ENCODE data around the gene AQP5. TPM values are rescaled to one million over a fixed set of nuclear protein-coding genes. Genes with fewer than 3 reads are reported as not detected.

Gene AQP5
- total and polyA plus RNA-seq, 4 donors = 0.08 to 1.2 TPM; not detected in 2

DNA sequence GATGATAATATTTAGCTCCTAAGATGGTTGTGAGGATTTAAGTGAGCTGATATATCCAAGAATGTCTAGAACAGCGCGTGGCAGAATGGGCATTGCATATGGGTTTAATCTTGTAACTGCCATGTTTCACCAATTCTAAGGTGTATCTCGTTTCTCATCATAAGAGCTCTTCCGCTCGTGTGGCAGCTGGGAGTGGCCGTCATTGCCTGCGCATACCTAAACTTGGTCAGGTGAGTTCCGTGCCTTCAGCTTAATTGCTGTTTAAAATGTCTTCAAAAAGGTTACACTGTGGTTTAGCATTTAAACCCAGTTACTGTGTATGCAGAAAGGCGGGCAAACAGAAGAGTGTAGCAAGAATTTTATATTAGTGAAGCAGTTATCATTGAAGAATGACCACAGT is 15.6 kb upstream of the AQP5 start:
- no peak for DNase-seq
- intact Hi-C loops (cut with DNase I) = no loop called here

DNA sequence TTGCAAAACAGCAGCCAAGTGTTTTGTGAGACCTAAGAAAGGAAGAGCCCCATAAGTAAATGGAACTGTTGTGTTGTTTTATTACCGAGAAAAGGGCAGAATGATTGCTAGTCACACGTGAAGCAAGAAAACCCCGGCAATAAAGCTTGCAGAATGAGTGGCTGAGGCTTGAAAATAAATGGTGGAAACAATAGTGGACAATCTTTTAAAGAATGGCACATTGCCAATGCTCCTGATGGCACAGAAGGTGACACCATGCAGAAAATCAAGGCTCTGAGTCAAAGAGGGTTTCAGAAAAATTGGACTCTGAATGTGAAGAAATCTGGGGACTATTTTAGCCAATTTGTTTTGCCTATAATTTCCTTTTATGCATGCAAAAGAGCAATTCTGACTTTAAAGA is 15.2 kb upstream of the AQP5 start:
- no peak overlapping the region for H3K4me3 ChIP-seq (ENCODE audit: low read length in 2 of 2)
- ATAC-seq (ENCODE audit: low FRiP score) = no peak
- H3K36me3 ChIP-seq (ENCODE audit: control insufficient read depth in 1 of 2, insufficient read depth in 2 of 2, low read length in 1 of 2) = no peaks in the 10 kb centered on the region
- H3K27ac ChIP-seq (ENCODE audit: low read depth in 1 of 2, low read length in 2 of 2) = no peak overlapping the region
- intact Hi-C loops (cut with DNase I) = no loop called here
- no peaks in the 10 kb centered on the region for H3K4me1 ChIP-seq (ENCODE audit: control insufficient read depth in 1 of 2, insufficient read depth in 2 of 2, low read length in 2 of 2)
- no peaks in the 10 kb centered on the region for H3K9me3 ChIP-seq (ENCODE audit: control insufficient read depth, low read length)
- 92 to 93% methylated on average over 3 of the region's 3 CpGs for WGBS, 2 donors
- H3K27me3 ChIP-seq (ENCODE audit: control insufficient read depth in 1 of 2, insufficient read depth in 2 of 2, low read length in 1 of 2) = no peaks in the 10 kb centered on the region
- no peak for DNase-seq

More for the DNA sequence above, 15.6 kb upstream of the AQP5 start:
- Histone ChIP-seq H3K9me3 (ENCODE audit: control insufficient read depth, low read length) (no peaks in the 10 kb centered on the region), H3K27me3 (ENCODE audit: control insufficient read depth in 1 of 2, insufficient read depth in 2 of 2, low read length in 1 of 2) (no peaks in the 10 kb centered on the region), H3K36me3 (ENCODE audit: control insufficient read depth in 1 of 2, insufficient read depth in 2 of 2, low read length in 1 of 2) (no peaks in the 10 kb centered on the region), H3K4me3 (ENCODE audit: low read length in 2 of 2) (no peak overlapping the region), H3K4me1 (ENCODE audit: control insufficient read depth in 1 of 2, insufficient read depth in 2 of 2, low read length in 2 of 2) (no peaks in the 10 kb centered on the region), H3K27ac (ENCODE audit: low read depth in 1 of 2, low read length in 2 of 2) (no peak overlapping the region)
- no peak for ATAC-seq (ENCODE audit: low FRiP score)
- 92 to 95% methylated on average over 9 of the region's 9 CpGs for WGBS, 2 donors

DNA sequence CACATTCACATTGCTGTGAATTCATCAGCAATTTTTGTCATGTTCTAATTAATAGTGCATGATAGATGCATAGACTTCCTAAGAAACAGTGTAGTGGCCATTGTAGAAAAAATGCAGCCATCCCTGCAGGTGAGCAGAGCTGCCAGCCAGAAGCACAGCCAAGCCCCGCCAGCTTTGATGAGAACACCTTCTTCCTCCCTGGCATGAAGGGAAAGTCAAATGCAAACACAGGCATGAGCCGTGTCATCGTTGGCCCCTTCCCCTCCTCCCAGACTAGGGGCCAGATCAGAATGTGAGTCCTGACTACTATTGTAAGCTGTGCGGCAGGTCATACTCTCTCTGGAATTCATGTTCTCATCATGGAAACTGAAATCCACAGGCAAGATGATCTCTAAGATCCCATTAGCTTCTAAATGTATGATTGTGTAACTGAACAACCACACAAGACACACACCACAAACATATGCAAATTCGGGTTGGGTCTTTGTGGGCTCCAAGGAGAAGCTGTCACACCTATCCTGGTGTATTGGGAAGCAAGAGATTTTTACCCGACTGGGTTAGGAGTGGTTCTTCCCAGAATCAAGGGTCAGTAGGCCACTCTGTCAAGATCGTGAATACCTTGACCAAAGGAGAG is 14.0 kb upstream of the AQP5 start:
- DNase-seq = no peak
- Histone ChIP-seq H3K4me3 (ENCODE audit: low read length in 2 of 2) (no peak overlapping the region), H3K27ac (ENCODE audit: low read depth in 1 of 2, low read length in 2 of 2) (no peak overlapping the region), H3K27me3 (ENCODE audit: control insufficient read depth in 1 of 2, insufficient read depth in 2 of 2, low read length in 1 of 2) (no peaks in the 10 kb centered on the region), H3K9me3 (ENCODE audit: control insufficient read depth, low read length) (no peaks in the 10 kb centered on the region), H3K4me1 (ENCODE audit: control insufficient read depth in 1 of 2, insufficient read depth in 2 of 2, low read length in 2 of 2) (no peaks in the 10 kb centered on the region), H3K36me3 (ENCODE audit: control insufficient read depth in 1 of 2, insufficient read depth in 2 of 2, low read length in 1 of 2) (no peaks in the 10 kb centered on the region)
- WGBS, 2 donors = 84 to 88% methylated on average over 7 of the region's 7 CpGs
- intact Hi-C loops (cut with DNase I) = no loop called here
- no peak for ATAC-seq (ENCODE audit: low FRiP score)

DNA sequence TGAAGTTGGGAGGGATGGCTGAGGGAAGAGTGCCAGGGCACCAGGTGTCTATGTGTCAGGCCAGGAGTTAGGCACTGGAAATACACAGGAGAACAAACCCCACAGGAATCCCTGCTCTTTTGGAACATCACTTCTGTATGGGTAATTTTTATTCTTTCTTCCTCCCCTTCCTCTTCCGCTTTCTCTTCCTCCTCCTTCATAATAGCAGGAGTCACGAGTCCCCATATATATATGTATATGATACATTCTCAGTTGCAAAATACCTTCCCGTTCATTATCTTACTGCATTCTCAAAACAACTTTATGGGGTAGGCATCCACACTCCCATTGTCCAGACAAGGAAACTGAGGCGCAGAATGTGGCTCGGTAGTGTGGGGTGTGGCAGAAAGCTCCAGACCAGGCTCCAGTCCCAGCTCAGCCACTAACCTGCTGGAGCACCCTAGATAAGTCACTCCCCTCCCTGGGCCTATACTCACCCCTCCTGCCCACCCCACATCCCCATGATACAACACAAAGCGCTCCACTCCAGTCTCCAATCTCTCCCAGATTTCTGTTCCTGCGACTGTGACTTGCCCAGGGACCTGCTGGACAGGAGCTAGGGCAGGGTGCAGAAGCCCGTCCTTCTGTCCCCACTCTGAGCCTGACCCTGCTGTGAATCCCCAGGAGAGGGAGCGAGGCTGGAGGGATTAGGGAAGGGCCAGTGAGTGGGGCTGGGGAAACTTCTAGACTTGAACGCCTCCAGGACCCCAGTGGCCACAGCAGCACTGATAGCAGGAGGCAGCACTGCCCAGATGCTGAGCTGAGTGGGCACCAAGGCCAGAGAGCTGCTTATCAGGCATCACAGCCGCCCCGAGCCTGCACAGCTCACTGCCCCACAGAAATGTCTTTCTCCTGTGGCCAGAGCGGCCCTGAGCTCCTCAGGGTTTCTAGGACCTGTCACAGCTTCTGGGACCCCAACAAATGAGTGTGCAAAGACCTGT is 12.5 kb upstream of the AQP5 start:
- ATAC-seq (ENCODE audit: low FRiP score) (no peak), DNase-seq (peak in 1 of 2 donors; percentile 71)
- Histone ChIP-seq H3K4me3 (ENCODE audit: low read length in 2 of 2) (no peak overlapping the region), H3K27ac (ENCODE audit: low read depth in 1 of 2, low read length in 2 of 2) (no peak overlapping the region), H3K9me3 (ENCODE audit: control insufficient read depth, low read length) (no peaks in the 10 kb centered on the region), H3K36me3 (ENCODE audit: control insufficient read depth in 1 of 2, insufficient read depth in 2 of 2, low read length in 1 of 2) (no peaks in the 10 kb centered on the region), H3K4me1 (ENCODE audit: control insufficient read depth in 1 of 2, insufficient read depth in 2 of 2, low read length in 2 of 2) (no peaks in the 10 kb centered on the region), H3K27me3 (ENCODE audit: control insufficient read depth in 1 of 2, insufficient read depth in 2 of 2, low read length in 1 of 2) (no peaks in the 10 kb centered on the region)
- WGBS, 2 donors = 87 to 91% methylated on average over 13 of the region's 13 CpGs
- intact Hi-C loops (cut with DNase I) = no loop called here

DNA sequence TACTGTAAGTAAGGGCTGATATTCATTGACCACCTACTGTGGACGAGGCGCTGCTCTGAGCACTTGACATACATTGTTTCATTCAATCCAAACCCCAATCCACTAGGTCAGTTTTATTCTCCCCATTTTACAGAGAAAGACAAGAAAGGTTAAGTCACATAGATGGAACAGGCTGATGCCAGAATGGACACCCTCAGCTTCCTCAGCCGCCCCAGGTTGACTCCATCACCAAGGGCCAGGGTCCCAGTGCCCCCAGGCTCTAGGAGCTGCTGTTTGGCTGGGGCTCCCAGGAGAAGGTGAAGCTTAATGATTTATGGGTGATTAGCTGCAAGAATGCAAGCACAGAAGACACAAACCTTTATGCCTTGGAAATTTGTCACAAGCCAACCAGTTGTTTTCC is 11.8 kb upstream of the AQP5 start:
- H3K9me3 ChIP-seq (ENCODE audit: control insufficient read depth, low read length) = no peaks in the 10 kb centered on the region
- intact Hi-C loops (cut with DNase I) = no loop called here

DNA sequence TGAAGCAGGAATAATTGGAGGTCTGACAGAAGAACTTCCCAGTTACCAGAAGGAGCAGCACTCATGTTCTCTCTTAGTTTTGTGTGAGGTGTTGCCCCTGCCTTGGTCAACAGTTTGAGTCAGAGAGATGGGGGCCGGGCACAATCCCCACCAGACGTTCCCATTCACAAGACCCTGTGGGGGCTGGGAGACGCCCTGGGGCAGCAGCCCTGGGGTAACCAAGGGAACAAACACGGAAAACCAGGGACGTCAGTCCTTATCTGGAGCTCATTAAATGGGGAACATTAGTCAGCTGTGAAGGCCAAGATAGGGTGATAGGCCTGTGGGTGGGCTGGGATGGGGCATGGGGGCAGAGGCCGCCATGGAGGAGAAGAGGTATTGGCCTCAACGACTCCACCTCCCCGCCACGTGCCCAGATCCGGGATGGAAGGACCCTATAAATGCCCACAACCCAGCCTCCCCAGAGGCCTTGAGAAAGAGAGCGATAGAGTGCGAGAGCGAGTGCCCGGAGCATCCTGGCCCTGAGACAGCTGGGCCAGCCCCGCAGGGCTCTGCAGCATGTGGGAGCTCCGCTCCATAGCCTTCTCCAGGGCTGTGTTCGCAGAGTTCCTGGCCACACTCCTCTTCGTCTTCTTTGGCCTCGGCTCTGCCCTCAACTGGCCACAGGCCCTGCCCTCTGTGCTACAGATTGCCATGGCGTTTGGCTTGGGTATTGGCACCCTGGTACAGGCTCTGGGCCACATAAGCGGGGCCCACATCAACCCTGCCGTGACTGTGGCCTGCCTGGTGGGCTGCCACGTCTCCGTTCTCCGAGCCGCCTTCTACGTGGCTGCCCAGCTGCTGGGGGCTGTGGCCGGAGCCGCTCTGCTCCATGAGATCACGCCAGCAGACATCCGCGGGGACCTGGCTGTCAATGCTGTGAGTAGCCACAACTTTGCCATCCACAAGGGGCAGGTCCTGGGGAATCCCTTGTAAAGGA is 11.1 kb upstream of the AQP5 start, which contains the start of gene AQP2:
Gene AQP2 (plus strand): TSS at position 465 of the 979 bp plus-strand sequence. CDS start 94 bp downstream, at position 559.
- Histone ChIP-seq H3K9me3 (ENCODE audit: control insufficient read depth, low read length) (no peaks in the 10 kb centered on the region), H3K4me1 (ENCODE audit: control insufficient read depth in 1 of 2, insufficient read depth in 2 of 2, low read length in 2 of 2) (no peaks in the 10 kb centered on the region), H3K27ac (ENCODE audit: low read depth in 1 of 2, low read length in 2 of 2) (no peak within 1 kb of the TSS), H3K27me3 (ENCODE audit: control insufficient read depth in 1 of 2, insufficient read depth in 2 of 2, low read length in 1 of 2) (no peaks in the 10 kb centered on the region), H3K4me3 (ENCODE audit: low read length in 2 of 2) (no peak within 1 kb of the TSS), H3K36me3 (ENCODE audit: control insufficient read depth in 1 of 2, insufficient read depth in 2 of 2, low read length in 1 of 2) (no peaks in the 10 kb centered on the region)
- intact Hi-C loops (cut with DNase I) = no loop called here
- no peak for ATAC-seq (ENCODE audit: low FRiP score)
- peak in 1 of 2 donors; percentile 55 for DNase-seq
- WGBS, 2 donors = 88 to 89% methylated on average over 32 of the region's 32 CpGs

More for the DNA sequence above, 11.8 kb upstream of the AQP5 start:
- Histone ChIP-seq H3K4me1 (ENCODE audit: control insufficient read depth in 1 of 2, insufficient read depth in 2 of 2, low read length in 2 of 2) (no peaks in the 10 kb centered on the region), H3K27me3 (ENCODE audit: control insufficient read depth in 1 of 2, insufficient read depth in 2 of 2, low read length in 1 of 2) (no peaks in the 10 kb centered on the region), H3K27ac (ENCODE audit: low read depth in 1 of 2, low read length in 2 of 2) (no peak overlapping the region), H3K36me3 (ENCODE audit: control insufficient read depth in 1 of 2, insufficient read depth in 2 of 2, low read length in 1 of 2) (no peaks in the 10 kb centered on the region), H3K4me3 (ENCODE audit: low read length in 2 of 2) (no peak overlapping the region)
- DNase-seq = peak in 1 of 2 donors; percentile 58
- 96 to 98% methylated on average over 3 of the region's 3 CpGs for WGBS, 2 donors
- no peak for ATAC-seq (ENCODE audit: low FRiP score)

DNA sequence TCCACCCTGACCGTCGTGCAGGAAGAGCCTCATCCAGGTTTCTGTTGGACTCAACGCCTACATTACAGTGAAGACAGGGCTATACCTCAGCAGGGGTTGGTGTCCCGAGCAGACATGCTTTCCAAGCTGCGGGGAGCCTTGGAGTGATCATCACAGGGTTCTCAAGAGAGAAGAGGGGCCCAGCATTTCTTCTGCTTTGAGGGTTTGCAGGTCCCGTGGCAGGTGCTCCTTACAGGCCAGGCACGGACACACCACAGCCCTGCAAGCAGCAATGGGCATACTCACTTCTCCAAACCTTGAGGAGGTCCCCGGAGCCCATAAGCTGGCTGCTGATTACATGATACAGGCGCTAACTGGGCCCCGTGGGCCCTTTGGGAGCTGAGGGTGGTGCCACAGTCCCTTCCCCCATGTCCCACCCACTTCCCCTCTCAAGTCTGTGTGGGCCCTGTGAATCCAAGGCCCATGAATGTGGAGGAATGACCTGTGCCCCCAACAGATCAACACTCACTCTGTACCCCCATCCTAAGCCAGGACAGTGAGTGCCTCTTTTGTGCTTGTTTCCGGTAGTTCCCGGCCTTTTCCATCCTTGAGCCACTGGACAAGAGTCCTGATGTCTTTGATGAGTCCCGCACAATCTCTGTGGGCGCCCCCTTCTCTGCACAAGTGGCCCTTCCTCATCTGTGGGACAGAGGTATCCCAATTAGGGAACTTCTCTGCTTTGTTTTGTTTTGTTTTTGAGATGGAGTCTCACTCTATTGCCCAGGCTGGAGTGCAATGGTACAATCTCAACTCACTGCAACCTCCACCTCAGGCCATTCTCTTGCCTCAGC is 10.0 kb upstream of the AQP5 start:
- Histone ChIP-seq H3K4me3 (ENCODE audit: low read length in 2 of 2) (no peak overlapping the region), H3K36me3 (ENCODE audit: control insufficient read depth in 1 of 2, insufficient read depth in 2 of 2, low read length in 1 of 2) (no peaks in the 10 kb centered on the region), H3K4me1 (ENCODE audit: control insufficient read depth in 1 of 2, insufficient read depth in 2 of 2, low read length in 2 of 2) (no peaks in the 10 kb centered on the region), H3K27me3 (ENCODE audit: control insufficient read depth in 1 of 2, insufficient read depth in 2 of 2, low read length in 1 of 2) (no peaks in the 10 kb centered on the region), H3K9me3 (ENCODE audit: control insufficient read depth, low read length) (no peaks in the 10 kb centered on the region), H3K27ac (ENCODE audit: low read depth in 1 of 2, low read length in 2 of 2) (no peak overlapping the region)
- ATAC-seq (ENCODE audit: low FRiP score) (no peak), DNase-seq (peak; percentile 37 to 64)
- intact Hi-C loops (cut with DNase I) = no loop called here
- WGBS, 2 donors = 85 to 89% methylated on average over 14 of the region's 14 CpGs

Measured in aorta (tissue), 5 donors.